GM18520 (cell line): ENCODE results near the gene C1QL2.

Experiments used
- ATAC-seq: cut with Tn5 transposase; IDR thresholded peaks from one replicate; pipeline ENCODE4 v1.9.1; 2021; ENCODE audit not compliant: unreplicated experiment

The C1QL2 gene

GRCh38 chr2:119109866-119110265, 48.7 kb downstream of the C1QL2 start:
- no peak for ATAC-seq

DNA sequence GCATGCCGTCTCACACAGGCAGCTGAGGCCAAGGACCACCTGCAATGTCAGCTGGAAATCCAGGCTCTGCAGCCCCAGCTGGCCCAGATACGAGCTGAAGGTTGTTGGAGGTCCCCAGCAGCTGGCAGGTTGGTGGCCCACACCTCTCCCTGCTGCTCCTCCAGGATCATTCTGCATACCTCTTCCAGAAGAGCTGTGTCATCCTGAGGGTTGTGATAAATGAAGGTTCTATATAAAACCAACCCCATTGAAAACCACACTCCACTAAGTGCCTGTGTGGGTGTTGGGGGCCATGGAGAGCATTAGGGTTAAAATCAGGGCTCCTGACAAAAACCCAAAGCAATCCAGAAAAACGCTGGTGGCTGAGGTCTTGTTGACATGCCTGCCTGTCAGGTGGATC, 50.4 kb downstream of the C1QL2 start:
- ATAC-seq: no peak

GRCh38 chr2:119106301-119106897, 52.2 kb downstream of the C1QL2 start:
- no peak for ATAC-seq
